Measurements from ENCODE around the gene C15orf40.

GRCh38 chr15:82968066-82968465 lies 43.4 kb downstream of the C15orf40 start:
- no peak for TF ChIP-seq CTCF (IDR thresholded peaks at IDR 0.05)
- TF ChIP-seq EP300 (IDR thresholded peaks at IDR 0.05): no peak
- TF ChIP-seq POLR2A (IDR thresholded peaks at IDR 0.05): no peak
